GM23248 (cell line): Measurements from ENCODE around the gene HAND1.

ENCODE experiments used
- EZH2 ChIP-seq: fragments of 200-600 bp; sonication (generic); IDR thresholded peaks from 2 replicates; pipeline ENCODE4 v1.6.1; 2018; ENCODE audit warnings: antibody characterized with exemption, mild to moderate bottlenecking; ENCODE audit not compliant: insufficient read depth, poor library complexity, severe bottlenecking
- EZH2phosphoT487 ChIP-seq: fragments of 200-600 bp; sonication (generic); IDR thresholded peaks from 2 replicates; pipeline ENCODE4 v1.6.1; 2018; ENCODE audit warnings: antibody characterized with exemption, moderate library complexity, mild to moderate bottlenecking, low read depth; ENCODE audit not compliant: insufficient read depth

- TF ChIP-seq EZH2: no peak
- TF ChIP-seq EZH2phosphoT487: no peak
These were observed 42.8 kb downstream of the HAND1 start for GRCh38 chr5:154435226-154435625.
